GM12891 (cell line): Measurements from ENCODE around the gene ZYX.

ENCODE experiments used
- PAX5 ChIP-seq: IDR thresholded peaks from 2 replicates; pipeline ENCODE4 v1.6.1; 2011; ENCODE audit warnings: low read length, moderate library complexity, mild to moderate bottlenecking; ENCODE audit not compliant: insufficient read depth, severe bottlenecking
- POLR2A ChIP-seq: IDR thresholded peaks from 2 replicates; pipeline ENCODE4 v1.6.1; 2011; ENCODE audit warnings: low read depth, low read length, control low read depth
- POLR2AphosphoS5 ChIP-seq: IDR thresholded peaks from 2 replicates; pipeline ENCODE4 v1.6.1; 2011; ENCODE audit warnings: low read depth, low read length, control low read depth
- TAF1 ChIP-seq: IDR thresholded peaks from 2 replicates; pipeline ENCODE4 v1.6.1; 2011; ENCODE audit warnings: low read depth, low read length, control low read depth

DNA sequence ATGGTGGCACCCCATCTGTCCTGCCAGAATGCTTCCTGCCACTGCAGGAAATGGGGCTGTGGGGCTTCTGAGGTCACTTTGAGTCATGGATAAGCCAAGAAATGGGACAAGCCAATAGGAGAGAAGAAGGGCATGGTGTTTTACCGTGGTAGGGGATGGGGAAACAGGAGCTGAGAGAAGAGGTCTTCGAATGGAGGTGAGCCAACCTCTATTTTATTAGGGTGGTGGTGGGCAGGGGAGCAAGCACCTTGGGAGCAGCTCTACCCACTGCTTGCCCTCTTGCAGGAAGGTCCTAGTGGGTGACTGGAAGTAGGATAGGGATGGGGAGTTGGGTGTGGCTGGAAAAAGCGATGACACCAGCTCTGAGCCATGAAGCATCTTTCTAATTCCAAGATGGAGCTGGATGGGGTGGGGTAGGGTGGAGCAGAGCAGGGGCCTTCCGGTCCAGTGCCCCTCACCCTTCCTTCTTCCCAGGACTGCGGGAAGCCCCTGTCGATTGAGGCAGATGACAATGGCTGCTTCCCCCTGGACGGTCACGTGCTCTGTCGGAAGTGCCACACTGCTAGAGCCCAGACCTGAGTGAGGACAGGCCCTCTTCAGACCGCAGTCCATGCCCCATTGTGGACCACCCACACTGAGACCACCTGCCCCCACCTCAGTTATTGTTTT is 9.1 kb downstream of the ZYX start:
- TF ChIP-seq POLR2A (no peak), POLR2AphosphoS5 (no peak), TAF1 (no peak), PAX5 (no peak)
